H1 (cell line): ENCODE results near the gene TCF25. TPM values are rescaled to one million over a fixed set of nuclear protein-coding genes. Genes with fewer than 3 reads are reported as not detected.
"Not testable (repeated sequence)": the region's sequence is repeated elsewhere in the genome, so short reads cannot be mapped to it uniquely, and the experiment has no call there.

Experiments used
- CTCF ChIA-PET: fragments of 300-600 bp; sonication (Branson Sonifier 250); formaldehyde crosslinking; loops from one replicate; lab custom pipeline; 2021; ENCODE audit not compliant: partially characterized antibody; lab: Charles Lee
- POLR2A ChIA-PET: fragments of 300-600 bp; sonication (Branson Sonifier 250); formaldehyde crosslinking; loops from one replicate; lab custom pipeline; 2021; ENCODE audit warnings: inconsistent platforms; ENCODE audit not compliant: partially characterized antibody; lab: Charles Lee
- DNase-seq, 2 experiments: peaks; one replicate each; pipeline versions ENCODE4 v3.0.0 to v3.0.0-alpha.2; 2010 to 2022; ENCODE audit warnings: low spot score in 2 of 2, low read depth in 1 of 2, mixed read lengths in 1 of 2
- FAIRE-seq: peaks from 2 replicates; lab custom pipeline; 2011; peaks lifted over from hg19 to GRCh38; lab: Jason Lieb, UNC
- H2AFZ ChIP-seq: 2 replicates; pipeline ENCODE4 v1.8.1; 2012; ENCODE audit warnings: low read length, inconsistent platforms
- H2AK5ac ChIP-seq: 2 replicates; pipeline ENCODE4 v1.6.1; 2013; ENCODE audit warnings: low read depth, low read length
- H2BK120ac ChIP-seq: replicated peaks from 2 replicates; pipeline ENCODE3; 2013; ENCODE audit warnings: low read depth, low read length, inconsistent platforms
- H2BK12ac ChIP-seq: 2 replicates; pipeline ENCODE4 v1.6.1; 2013; ENCODE audit warnings: low read depth, low read length
- H2BK15ac ChIP-seq: 2 replicates; pipeline ENCODE4 v1.6.1; 2013; ENCODE audit warnings: low read length
- H2BK20ac ChIP-seq: 2 replicates; pipeline ENCODE4 v1.6.1; 2013; ENCODE audit warnings: low read length
- H2BK5ac ChIP-seq: 2 replicates; pipeline ENCODE4 v1.6.1; 2013; ENCODE audit warnings: low read depth, low read length
- H3K14ac ChIP-seq: 2 replicates; pipeline ENCODE4 v1.6.1; 2013; ENCODE audit warnings: inconsistent platforms; ENCODE audit not compliant: insufficient read length
- H3K18ac ChIP-seq: 2 replicates; pipeline ENCODE4 v1.6.1; 2013; ENCODE audit warnings: low read length; ENCODE audit errors: extremely low read depth
- H3K23ac ChIP-seq: 2 replicates; pipeline ENCODE4 v1.6.1; 2013; ENCODE audit warnings: inconsistent platforms; ENCODE audit not compliant: insufficient read length
- H3K23me2 ChIP-seq: 2 replicates; pipeline ENCODE4 v1.6.1; 2013; ENCODE audit warnings: low read depth, low read length
- H3K27ac ChIP-seq: 2 replicates; pipeline ENCODE4 v1.6.1; 2011; ENCODE audit warnings: low read depth, low read length, inconsistent platforms
- H3K27me3 ChIP-seq, 4 experiments: replicated peaks in 1 of 4; 1 replicate in 1 of 4; 2 replicates in 3 of 4; pipeline versions ENCODE4 v1.6.1 to v1.8.1; 2011 to 2013; ENCODE audit warnings: low read length in 3 of 4, mild to moderate bottlenecking in 3 of 4, inconsistent platforms in 2 of 4, mixed read lengths in 2 of 4, moderate library complexity in 1 of 4; ENCODE audit not compliant: control insufficient read depth in 3 of 4, insufficient read depth in 3 of 4; ENCODE audit errors: extremely low read depth in 1 of 4
- H3K36me3 ChIP-seq, 4 experiments: 2 replicates each; pipeline versions ENCODE4 v1.6.1 to v1.8.1; 2011 to 2013; ENCODE audit warnings: mild to moderate bottlenecking in 4 of 4, low read length in 3 of 4, moderate library complexity in 2 of 4, control low read depth in 1 of 4, inconsistent platforms in 1 of 4; ENCODE audit not compliant: insufficient read depth in 4 of 4, control insufficient read depth in 2 of 4
- H3K4ac ChIP-seq: replicated peaks from 2 replicates; pipeline ENCODE3; 2013; ENCODE audit warnings: low read length, low read depth, mixed read lengths, inconsistent platforms; ENCODE audit not compliant: insufficient read length
- H3K4me1 ChIP-seq, 4 experiments: replicated peaks in 1 of 4; 1 replicate in 1 of 4; 2 replicates in 3 of 4; pipeline versions ENCODE4 v1.6.1 to v1.8.1; 2011 to 2013; ENCODE audit warnings: low read length in 3 of 4, inconsistent platforms in 2 of 4, mixed read lengths in 1 of 4; ENCODE audit not compliant: insufficient read depth in 4 of 4, control insufficient read depth in 3 of 4
- H3K4me2 ChIP-seq, 2 experiments: 2 replicates each; pipeline versions ENCODE4 v1.6.1 to v1.8.1; 2011 to 2013; ENCODE audit warnings: low read depth in 2 of 2, low read length in 2 of 2, control low read depth in 1 of 2, inconsistent platforms in 1 of 2, mild to moderate bottlenecking in 1 of 2; ENCODE audit not compliant: insufficient read depth in 1 of 2
- H3K4me3 ChIP-seq, 4 experiments: fragments of 200-600, 300-600 bp in 1 of 4; sonication (generic), shearing (Covaris generic), sonication (Bioruptor Twin) in 1 of 4; 2 replicates each; pipeline versions ENCODE4 v1.5.1 to v1.8.1; 2011 to 2016; ENCODE audit warnings: low read length in 4 of 4, low read depth in 3 of 4, control low read depth in 2 of 4, inconsistent platforms in 2 of 4, mild to moderate bottlenecking in 2 of 4, mixed read lengths in 1 of 4, moderate library complexity in 1 of 4; ENCODE audit not compliant: insufficient read depth in 2 of 4; ENCODE audit errors: extremely low read depth in 1 of 4
- H3K56ac ChIP-seq: replicated peaks from 2 replicates; pipeline ENCODE3; 2013; ENCODE audit warnings: low read depth, mild to moderate bottlenecking, mixed read lengths, low read length, inconsistent platforms; ENCODE audit not compliant: insufficient read length
- H3K79me1 ChIP-seq: 2 replicates; pipeline ENCODE4 v1.6.1; 2013; ENCODE audit warnings: low read depth, low read length, control low read depth
- H3K79me2 ChIP-seq, 2 experiments: 2 replicates each; pipeline versions ENCODE4 v1.6.1 to v1.8.1; 2012 to 2013; ENCODE audit warnings: low read length in 2 of 2, mild to moderate bottlenecking in 2 of 2, inconsistent platforms in 1 of 2; ENCODE audit not compliant: insufficient read depth in 2 of 2, control insufficient read depth in 1 of 2
- H3K9ac ChIP-seq, 4 experiments: replicated peaks in 1 of 4; 1 replicate in 1 of 4; 2 replicates in 3 of 4; pipeline versions ENCODE4 v1.6.1 to v1.8.1; 2011 to 2013; ENCODE audit warnings: low read depth in 3 of 4, low read length in 3 of 4, control low read depth in 2 of 4, mild to moderate bottlenecking in 2 of 4, moderate library complexity in 2 of 4, inconsistent platforms in 1 of 4; ENCODE audit errors: extremely low read depth in 1 of 4
- H3K9me3 ChIP-seq, 2 experiments: 2 replicates each; pipeline versions ENCODE4 v1.6.1 to v1.8.1; 2012 to 2013; ENCODE audit warnings: mild to moderate bottlenecking in 2 of 2, moderate library complexity in 2 of 2, control low read depth in 1 of 2, inconsistent platforms in 1 of 2, low read depth in 1 of 2, low read length in 1 of 2, mixed read lengths in 1 of 2; ENCODE audit not compliant: insufficient read depth in 2 of 2
- H4K20me1 ChIP-seq, 2 experiments: replicated peaks in 1 of 2; 2 replicates each; pipeline versions ENCODE3 to v1.8.1; 2011 to 2013; ENCODE audit warnings: inconsistent platforms in 2 of 2, low read length in 2 of 2, mild to moderate bottlenecking in 1 of 2; ENCODE audit not compliant: insufficient read depth in 2 of 2, control insufficient read depth in 1 of 2
- H4K5ac ChIP-seq: 2 replicates; pipeline ENCODE4 v1.6.1; 2013; ENCODE audit warnings: low read length, low read depth, mixed read lengths, inconsistent platforms; ENCODE audit not compliant: insufficient read length
- H4K8ac ChIP-seq: 2 replicates; pipeline ENCODE4 v1.8.0; 2013; ENCODE audit warnings: mild to moderate bottlenecking, moderate library complexity, low read length, inconsistent platforms; ENCODE audit not compliant: insufficient read depth; ENCODE audit errors: extremely low read depth
- H4K91ac ChIP-seq: replicated peaks from 2 replicates; pipeline ENCODE3; 2013; ENCODE audit warnings: low read length, mixed read lengths, inconsistent platforms; ENCODE audit not compliant: insufficient read length
- WGBS, 2 experiments: shearing (Covaris generic) in 1 of 2; methylation state at CpG; one replicate each; pipeline versions ENCODE4 v1.1.6 to v1.1.7; 2013 to 2015; ENCODE audit warnings: low lambda C conversion rate in 2 of 2, mixed read lengths in 2 of 2, inconsistent platforms in 1 of 2, low coverage in 1 of 2, missing lambda C conversion rate in 1 of 2; ENCODE audit not compliant: insufficient replicate concordance in 2 of 2, insufficient coverage in 1 of 2, insufficient read length in 1 of 2; ENCODE audit errors: extremely low coverage in 1 of 2, missing lambda C conversion rate in 1 of 2; 5-methylcytosine and 5-hydroxymethylcytosine counted together
- polyA plus RNA-seq, 7 experiments: library from polyadenylated mRNA; depleted of rRNA in 3 of 7; stranded (reverse) in 5 of 7; unstranded in 2 of 7; fragments of >200 nt in 5 of 7; fragments of 200-250 nt in 2 of 7; gene quantifications; 1 replicate in 5 of 7; 2 replicates in 1 of 7; 4 replicates in 1 of 7; pipeline versions ENCODE4 v1.2.1 to v1.2.3, GENCODE V29; 2011 to 2013; ENCODE audit warnings: missing spikeins in 2 of 7, mixed read lengths in 2 of 7
- total RNA-seq: library from RNA; stranded (reverse); fragmentation: NEBNext Ultra II Directional; extraction: Animal tissue kit (Norgen Biotek cat#: 25700); gene quantifications from 2 replicates; pipeline ENCODE4 v1.2.1, GENCODE V29; 2021

Gene TCF25
- total and polyA plus RNA-seq, 2 of the 8 experiments (the other 6 are each of a cell fraction or from before 2014, with no cell fraction given) = 78.1 to 102 TPM

GRCh38 chr16:89879123-89879522, 5.7 kb downstream of the TCF25 start:
- FAIRE-seq, H3K4ac ChIP-seq, H3K23ac ChIP-seq, H4K91ac ChIP-seq, H2BK5ac ChIP-seq, H2BK120ac ChIP-seq, H2BK20ac ChIP-seq, H3K9me3 ChIP-seq, H3K27me3 ChIP-seq, H2AFZ ChIP-seq, H3K23me2 ChIP-seq, H3K27ac ChIP-seq, H4K5ac ChIP-seq, H4K8ac ChIP-seq, H2AK5ac ChIP-seq, H3K4me2 ChIP-seq, H3K14ac ChIP-seq, CTCF ChIA-PET, H3K56ac ChIP-seq, H2BK12ac ChIP-seq, DNase-seq, H3K4me1 ChIP-seq, H3K4me3 ChIP-seq, H3K9ac ChIP-seq, H3K18ac ChIP-seq, H2BK15ac ChIP-seq: not testable (repeated sequence)
- POLR2A ChIA-PET = interaction anchor here (0.7 kb wide), 1 partner anchor 112 kb away, joined by 3 read pairs; no protein-coding TSS in a partner anchor
- peaks cover 12% of the 10 kb centered on the region for H3K79me1 ChIP-seq
- H4K20me1 ChIP-seq = peaks cover 0 to 14% of the 10 kb centered on the region in 2 experiments
- 96% methylated on average over 27 of the region's 28 CpGs; no CpG with 5 or more reads in 1 of the 2 experiments for WGBS, 2 experiments
- peaks cover 3 to 46% of the 10 kb centered on the region in 2 experiments for H3K79me2 ChIP-seq
- H3K36me3 ChIP-seq = peaks cover 7 to 36% (median 16%) of the 10 kb centered on the region in 4 experiments
